Endothelial cell of umbilical vein (primary cell): ENCODE data around the gene BEX1.

Experiments used
- EZH2 ChIP-seq: IDR thresholded peaks from 2 replicates; pipeline ENCODE4 v1.6.1; 2012; ENCODE audit warnings: borderline replicate concordance, low read depth, mild to moderate bottlenecking, moderate library complexity, low read length, inconsistent platforms; ENCODE audit not compliant: severe bottlenecking
- JUN ChIP-seq: IDR thresholded peaks from 2 replicates; pipeline ENCODE4 v1.6.1; 2011; ENCODE audit warnings: borderline replicate concordance, low read depth; ENCODE audit not compliant: insufficient read length, insufficient read depth
- POLR2A ChIP-seq: IDR thresholded peaks from 2 replicates; pipeline ENCODE4 v1.6.1; 2012; ENCODE audit warnings: low read depth, mild to moderate bottlenecking, control low read depth, low read length
- POLR2AphosphoS5 ChIP-seq: IDR thresholded peaks from 2 replicates; pipeline ENCODE4 v1.6.1; 2012; ENCODE audit warnings: low read depth, mild to moderate bottlenecking, control low read depth, low read length, moderate library complexity; ENCODE audit not compliant: insufficient read depth
- TF ChIP-seq, protein P1 (sequence below), 2 donors: IDR thresholded peaks; 1 replicate in 1 of 2; 2 replicates in 1 of 2; pipeline ENCODE4 v1.5.1; 2011; ENCODE audit warnings: low read length in 2 of 2, mild to moderate bottlenecking in 2 of 2, moderate library complexity in 2 of 2, control low read depth in 1 of 2, inconsistent platforms in 1 of 2, low read depth in 1 of 2; ENCODE audit not compliant: insufficient read depth in 1 of 2; ENCODE audit errors: extremely low read depth in 1 of 2
- TF ChIP-seq, protein P2 (sequence below): IDR thresholded peaks from 2 replicates; pipeline ENCODE4 v1.6.1; 2011; ENCODE audit not compliant: insufficient read depth, insufficient read length

DNA sequence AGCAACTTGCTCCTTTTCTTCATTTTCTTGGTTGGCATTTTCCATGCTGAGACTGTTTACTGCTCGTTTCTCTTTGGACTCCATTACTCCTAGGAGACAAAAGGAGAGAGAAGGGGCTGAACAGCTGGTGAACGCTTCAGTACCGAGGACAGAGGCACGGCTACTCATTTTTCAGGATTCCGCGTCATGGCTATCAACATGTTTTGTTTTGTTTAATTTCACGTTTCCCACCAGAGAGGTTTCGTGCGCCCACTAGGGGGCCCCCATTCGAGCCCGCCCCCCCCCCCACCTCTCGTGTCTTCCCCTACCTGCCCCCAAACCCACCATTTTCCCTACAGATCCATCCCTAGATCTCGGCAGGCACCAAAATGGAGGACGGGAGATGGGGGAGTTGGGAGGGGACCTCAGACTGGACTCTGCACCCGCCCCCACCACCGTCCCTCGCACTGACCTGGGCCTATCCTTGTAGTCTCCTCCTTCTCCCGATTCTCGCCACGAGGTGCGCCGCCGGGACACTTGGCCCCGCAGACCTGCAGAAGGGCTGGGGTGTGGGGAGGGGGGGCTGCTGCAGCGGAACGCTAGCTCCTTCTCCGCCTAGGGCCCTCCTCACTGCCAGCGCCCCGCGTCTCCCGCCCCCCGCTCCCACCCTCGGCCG, 653 bp downstream of the BEX1 start:
- TF ChIP-seq, protein P1, sequence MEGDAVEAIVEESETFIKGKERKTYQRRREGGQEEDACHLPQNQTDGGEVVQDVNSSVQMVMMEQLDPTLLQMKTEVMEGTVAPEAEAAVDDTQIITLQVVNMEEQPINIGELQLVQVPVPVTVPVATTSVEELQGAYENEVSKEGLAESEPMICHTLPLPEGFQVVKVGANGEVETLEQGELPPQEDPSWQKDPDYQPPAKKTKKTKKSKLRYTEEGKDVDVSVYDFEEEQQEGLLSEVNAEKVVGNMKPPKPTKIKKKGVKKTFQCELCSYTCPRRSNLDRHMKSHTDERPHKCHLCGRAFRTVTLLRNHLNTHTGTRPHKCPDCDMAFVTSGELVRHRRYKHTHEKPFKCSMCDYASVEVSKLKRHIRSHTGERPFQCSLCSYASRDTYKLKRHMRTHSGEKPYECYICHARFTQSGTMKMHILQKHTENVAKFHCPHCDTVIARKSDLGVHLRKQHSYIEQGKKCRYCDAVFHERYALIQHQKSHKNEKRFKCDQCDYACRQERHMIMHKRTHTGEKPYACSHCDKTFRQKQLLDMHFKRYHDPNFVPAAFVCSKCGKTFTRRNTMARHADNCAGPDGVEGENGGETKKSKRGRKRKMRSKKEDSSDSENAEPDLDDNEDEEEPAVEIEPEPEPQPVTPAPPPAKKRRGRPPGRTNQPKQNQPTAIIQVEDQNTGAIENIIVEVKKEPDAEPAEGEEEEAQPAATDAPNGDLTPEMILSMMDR (IDR thresholded peaks at IDR 0.05; ENCODE audit: extremely low read depth in 1 of 2, insufficient read depth in 1 of 2, low read depth in 1 of 2, low read length in 2 of 2) = no peak
- TF ChIP-seq POLR2AphosphoS5 (no peak), EZH2 (no peak), POLR2A (no peak), JUN (no peak)
- TF ChIP-seq, protein P2, sequence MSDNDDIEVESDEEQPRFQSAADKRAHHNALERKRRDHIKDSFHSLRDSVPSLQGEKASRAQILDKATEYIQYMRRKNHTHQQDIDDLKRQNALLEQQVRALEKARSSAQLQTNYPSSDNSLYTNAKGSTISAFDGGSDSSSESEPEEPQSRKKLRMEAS = no peak
